GM19468 (cell line): Measurements from ENCODE around the gene PLCD3.
"Not testable (repeated sequence)": the region's sequence is repeated elsewhere in the genome, so short reads cannot be mapped to it uniquely, and the experiment has no call there.

Experiments
- ATAC-seq: cut with Tn5 transposase; IDR thresholded peaks from one replicate; pipeline ENCODE4 v1.9.1; 2021; ENCODE audit warnings: mild to moderate bottlenecking, moderate library complexity, moderate number of reproducible peaks; ENCODE audit not compliant: unreplicated experiment; ENCODE audit errors: extremely low read depth

Gene PLCD3

GRCh38 chr17:45135192-45135977 is 3.1 kb upstream of the PLCD3 start, which contains the start of gene ACBD4:
Gene ACBD4, plus strand, starts transcription at chr17:45135687. Its CDS starts 458 bp downstream, at chr17:45136145.
- peak; percentile 43 for ATAC-seq

- ATAC-seq = no peak
Observed at GRCh38 chr17:45132572-45133463, 503 bp upstream of the PLCD3 start.

GRCh38 chr17:45131616-45132319 is 547 bp downstream of the PLCD3 start:
- no peak for ATAC-seq

- ATAC-seq = no peak
Observed at GRCh38 chr17:45130681-45131615, 1.4 kb downstream of the PLCD3 start.

GRCh38 chr17:45129940-45130680 is 2.2 kb downstream of the PLCD3 start:
- ATAC-seq = no peak

- no peak for ATAC-seq
Observed at GRCh38 chr17:45129426-45129939, 2.8 kb downstream of the PLCD3 start.

GRCh38 chr17:45128989-45129388 is 3.3 kb downstream of the PLCD3 start:
- ATAC-seq = no peak

- no peak for ATAC-seq
Observed at GRCh38 chr17:45128331-45128730, 4.0 kb downstream of the PLCD3 start.

- ATAC-seq = no peak
Observed at GRCh38 chr17:45127548-45128300, 4.6 kb downstream of the PLCD3 start.

GRCh38 chr17:45127207-45127547 is 5.1 kb downstream of the PLCD3 start:
- no peak for ATAC-seq

GRCh38 chr17:45125509-45125908 is 6.8 kb downstream of the PLCD3 start:
- ATAC-seq = no peak

GRCh38 chr17:45124797-45125122 is 7.6 kb downstream of the PLCD3 start:
- ATAC-seq = not testable (repeated sequence)

GRCh38 chr17:45123930-45124796 is 8.2 kb downstream of the PLCD3 start:
- ATAC-seq = no peak

GRCh38 chr17:45123076-45123770 is 9.1 kb downstream of the PLCD3 start:
- no peak for ATAC-seq

GRCh38 chr17:45121055-45121454 is 11.3 kb downstream of the PLCD3 start:
- ATAC-seq = no peak

- ATAC-seq = no peak
Observed at GRCh38 chr17:45120558-45120957, 11.8 kb downstream of the PLCD3 start.

- no peak for ATAC-seq
Observed at GRCh38 chr17:45119964-45120363, 12.4 kb downstream of the PLCD3 start.
